ENCODE data around the gene PEX5. TPM values are rescaled to one million over a fixed set of nuclear protein-coding genes. Genes with fewer than 3 reads are reported as not detected.

Gene PEX5
- 10 to 100 TPM; 66.8 to 96.9 (median 71.1) TPM for total RNA-seq

DNA sequence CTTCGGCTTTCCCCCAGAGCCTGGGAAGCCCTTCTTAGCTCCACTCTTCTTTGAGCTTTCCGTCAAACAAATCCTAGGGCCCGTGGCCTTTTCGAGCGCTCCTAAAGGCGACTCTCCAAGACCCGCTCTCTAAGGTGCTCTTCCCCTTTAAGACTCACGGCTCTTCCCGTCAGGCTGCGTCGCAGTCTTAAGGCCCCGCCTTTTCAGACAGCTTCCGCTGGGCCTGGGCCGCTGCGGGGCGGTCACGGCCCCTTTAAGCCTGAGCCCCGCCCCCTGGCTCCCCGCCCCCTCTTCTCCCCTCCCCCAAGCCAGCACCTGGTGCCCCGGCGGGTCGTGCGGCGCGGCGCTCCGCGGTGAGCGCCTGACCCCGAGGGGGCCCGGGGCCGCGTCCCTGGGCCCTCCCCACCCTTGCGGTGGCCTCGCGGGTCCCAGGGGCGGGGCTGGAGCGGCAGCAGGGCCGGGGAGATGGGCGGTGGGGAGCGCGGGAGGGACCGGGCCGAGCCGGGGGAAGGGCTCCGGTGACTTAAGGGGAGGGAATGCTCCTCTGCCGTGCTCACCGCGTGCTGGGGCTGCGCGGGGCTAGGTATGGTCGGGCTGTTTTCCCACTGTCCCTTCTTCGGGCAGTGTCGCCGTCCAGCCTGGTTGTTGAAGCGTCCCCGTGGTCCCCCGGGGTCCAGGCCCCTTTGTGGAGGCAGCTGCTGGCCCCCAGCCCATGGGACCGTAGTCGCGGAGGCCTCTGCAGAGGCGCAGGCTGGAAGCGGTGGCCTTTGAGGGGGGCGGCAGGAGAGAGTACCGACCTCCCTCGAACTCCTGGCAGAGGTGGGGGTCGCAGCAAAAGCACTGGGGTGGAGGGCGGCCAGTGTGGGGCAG lies at the start of gene PEX5:
PEX5 (plus strand) TSS at position 289 of the 870 bp plus-strand sequence. CDS start 692 bp downstream, outside the sequence.
- ATAC-seq: peak; percentile 95 to 96
- TF ChIP-seq POLR2A (IDR thresholded peaks at IDR 0.05): peak; percentile 52 to 65
- TF ChIP-seq, protein P1, sequence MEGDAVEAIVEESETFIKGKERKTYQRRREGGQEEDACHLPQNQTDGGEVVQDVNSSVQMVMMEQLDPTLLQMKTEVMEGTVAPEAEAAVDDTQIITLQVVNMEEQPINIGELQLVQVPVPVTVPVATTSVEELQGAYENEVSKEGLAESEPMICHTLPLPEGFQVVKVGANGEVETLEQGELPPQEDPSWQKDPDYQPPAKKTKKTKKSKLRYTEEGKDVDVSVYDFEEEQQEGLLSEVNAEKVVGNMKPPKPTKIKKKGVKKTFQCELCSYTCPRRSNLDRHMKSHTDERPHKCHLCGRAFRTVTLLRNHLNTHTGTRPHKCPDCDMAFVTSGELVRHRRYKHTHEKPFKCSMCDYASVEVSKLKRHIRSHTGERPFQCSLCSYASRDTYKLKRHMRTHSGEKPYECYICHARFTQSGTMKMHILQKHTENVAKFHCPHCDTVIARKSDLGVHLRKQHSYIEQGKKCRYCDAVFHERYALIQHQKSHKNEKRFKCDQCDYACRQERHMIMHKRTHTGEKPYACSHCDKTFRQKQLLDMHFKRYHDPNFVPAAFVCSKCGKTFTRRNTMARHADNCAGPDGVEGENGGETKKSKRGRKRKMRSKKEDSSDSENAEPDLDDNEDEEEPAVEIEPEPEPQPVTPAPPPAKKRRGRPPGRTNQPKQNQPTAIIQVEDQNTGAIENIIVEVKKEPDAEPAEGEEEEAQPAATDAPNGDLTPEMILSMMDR (IDR thresholded peaks at IDR 0.05 in 4 of 5, conservative IDR thresholded peaks at IDR 0.05 in 1 of 5): no peak
- Histone ChIP-seq H3K9me3 (no peaks in the 10 kb centered on the region), H3K27ac (peak within 1 kb of the TSS; percentile 90 to 96 (median 94)), H3K4me3 (peak within 1 kb of the TSS; percentile 82 to 96 (median 82)), H3K27me3 (no peaks in the 10 kb centered on the region), H3K4me1 (peaks cover 20 to 21% of the 10 kb centered on the region in 2 donors), H3K36me3 (peaks cover 0 to 17% of the 10 kb centered on the region in 2 donors)
- in situ Hi-C loops (cut with MboI; ENCODE audit: low sequenced_read_pairs in 4 of 4): loop anchor here in 2 of 4 donors (25.0 kb wide), 1 partner anchor 848 kb away; the partner anchor contains the start of gene FOXJ2 (in 2 of the 2)
- peak; percentile 82 to 92 for DNase-seq
- intact Hi-C loops (cut with DNase I; ENCODE audit: low total_unique reads): loop anchor here (2.0 to 5.0 kb wide), 2 partner anchors 47 to 317 kb away; partner anchors contain the start of gene SPSB2

DNA sequence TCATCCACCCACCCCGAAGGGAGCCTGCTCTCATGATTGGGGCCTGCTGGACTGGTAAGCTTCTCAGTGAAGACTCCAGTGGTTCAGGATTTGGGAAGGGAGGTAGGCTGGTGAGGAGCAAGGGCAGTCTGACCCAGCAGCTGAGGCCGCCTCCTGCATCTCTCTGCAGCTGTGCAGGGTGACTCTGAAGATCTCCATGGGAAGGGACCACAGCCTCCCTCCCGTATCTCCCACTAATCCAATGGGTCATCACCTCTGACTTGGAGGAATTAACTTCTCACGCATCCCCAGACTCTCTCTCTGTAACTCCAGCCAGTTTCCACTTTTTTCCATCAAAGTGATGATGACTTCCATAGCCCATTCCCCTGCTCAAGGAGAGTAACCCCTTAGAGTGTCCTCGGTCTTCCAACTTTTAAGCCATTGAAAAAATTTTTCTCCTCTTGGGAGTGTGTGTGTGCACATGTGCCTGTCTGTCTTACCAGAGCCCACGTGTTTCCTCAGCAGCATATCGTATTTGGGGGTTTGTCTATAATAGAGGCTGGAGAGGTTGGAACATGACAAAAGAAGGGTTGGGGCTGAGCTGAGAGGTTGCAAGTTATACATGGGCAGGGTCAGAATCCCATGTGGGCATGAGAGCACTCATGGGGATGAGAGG lies 48.0 kb upstream of the PEX5 start:
- H3K36me3 ChIP-seq: no peaks in the 10 kb centered on the region
- no peak overlapping the region for H3K4me3 ChIP-seq
- in situ Hi-C loops (cut with MboI; ENCODE audit: low sequenced_read_pairs in 4 of 4): no loop called here
- ATAC-seq: no peak
- no peaks in the 10 kb centered on the region for H3K9me3 ChIP-seq
- H3K4me1 ChIP-seq: no peaks in the 10 kb centered on the region
- no peak for DNase-seq
- no peaks in the 10 kb centered on the region for H3K27me3 ChIP-seq
- TF ChIP-seq, protein P1 (IDR thresholded peaks at IDR 0.05 in 4 of 5, conservative IDR thresholded peaks at IDR 0.05 in 1 of 5): no peak
- TF ChIP-seq POLR2A (IDR thresholded peaks at IDR 0.05): no peak
- no peak overlapping the region for H3K27ac ChIP-seq
- intact Hi-C loops (cut with DNase I; ENCODE audit: low total_unique reads): loop anchor here (5.0 kb wide), 1 partner anchor 46 kb away; the partner anchor contains the start of gene PEX5

DNA sequence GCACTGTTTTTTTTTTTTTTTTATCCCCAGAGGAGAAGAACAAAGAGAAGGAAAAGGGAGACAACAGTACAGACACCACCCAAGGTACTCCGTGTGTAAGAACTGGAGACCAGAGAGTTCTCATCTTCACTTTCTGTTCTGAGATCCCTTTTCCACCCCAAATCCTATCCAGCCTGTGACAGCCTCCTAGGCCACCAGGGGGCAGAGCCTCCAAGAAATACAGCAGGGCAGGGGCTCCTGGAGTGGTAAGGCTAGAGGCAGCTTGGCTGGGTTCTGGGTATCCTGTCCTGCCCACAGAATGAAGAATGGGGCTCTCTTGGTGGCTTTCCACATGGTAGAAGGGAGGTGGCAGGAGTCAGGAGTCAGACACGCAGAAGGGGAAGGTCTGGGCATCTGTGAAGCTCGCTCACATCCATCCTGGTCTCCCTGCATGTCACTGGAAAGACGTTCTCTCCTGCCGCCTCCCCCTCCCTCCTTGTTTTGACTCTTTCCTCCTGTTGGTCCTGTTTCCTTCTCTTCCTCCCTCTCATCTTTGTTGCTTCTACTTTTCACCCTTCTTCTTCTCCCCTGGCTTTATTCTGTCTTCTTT lies 47.3 kb upstream of the PEX5 start:
- H3K36me3 ChIP-seq: no peaks in the 10 kb centered on the region
- no peak overlapping the region for H3K4me3 ChIP-seq
- no peaks in the 10 kb centered on the region for H3K4me1 ChIP-seq
- TF ChIP-seq POLR2A (IDR thresholded peaks at IDR 0.05): no peak
- TF ChIP-seq, protein P1 (IDR thresholded peaks at IDR 0.05 in 4 of 5, conservative IDR thresholded peaks at IDR 0.05 in 1 of 5): peak in 4 of 5 experiments; percentile 50 to 61 (median 55)
- peak in 1 of 2 donors; percentile 44 for ATAC-seq
- H3K27ac ChIP-seq: no peak overlapping the region
- intact Hi-C loops (cut with DNase I; ENCODE audit: low total_unique reads) (loop anchor here (5.0 kb wide), 1 partner anchor 45 kb away; the partner anchor contains the start of gene PEX5), in situ Hi-C loops (cut with MboI; ENCODE audit: low sequenced_read_pairs in 4 of 4) (no loop called here)
- no peaks in the 10 kb centered on the region for H3K27me3 ChIP-seq
- no peaks in the 10 kb centered on the region for H3K9me3 ChIP-seq
- no peak for DNase-seq

DNA sequence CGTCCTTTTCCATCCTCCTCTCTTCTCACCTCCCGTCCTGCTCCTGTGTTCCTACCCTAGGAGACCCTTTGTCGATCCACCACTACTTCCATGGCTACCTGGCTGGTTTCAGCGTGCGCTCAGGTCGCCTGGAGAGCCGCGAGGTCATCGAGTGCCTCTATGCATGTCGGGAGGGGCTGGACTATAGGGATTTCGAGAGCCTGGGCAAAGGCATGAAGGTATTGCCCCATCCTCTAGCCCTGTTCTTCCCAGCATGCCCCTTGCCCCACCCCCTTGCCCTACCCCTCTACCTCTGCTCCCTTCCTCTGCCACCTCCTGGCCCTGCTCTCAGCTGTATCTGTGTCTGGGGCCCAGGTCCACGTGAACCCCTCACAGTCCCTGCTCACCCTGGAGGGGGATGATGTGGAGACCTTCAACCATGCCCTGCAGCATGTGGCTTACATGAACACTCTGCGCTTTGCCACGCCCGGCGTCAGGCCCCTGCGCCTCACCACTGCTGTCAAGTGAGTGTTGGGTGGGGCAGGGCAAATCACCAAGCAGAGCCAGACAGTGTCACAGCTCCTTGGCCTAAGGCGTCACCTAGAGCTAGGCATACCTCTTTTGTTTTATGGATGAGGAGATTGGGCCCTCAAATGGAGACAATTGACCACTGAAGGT lies 46.5 kb upstream of the PEX5 start:
- in situ Hi-C loops (cut with MboI; ENCODE audit: low sequenced_read_pairs in 4 of 4) (no loop called here), intact Hi-C loops (cut with DNase I; ENCODE audit: low total_unique reads) (loop anchor here (5.0 kb wide), 1 partner anchor 44 kb away; the partner anchor contains the start of gene PEX5)
- DNase-seq (no peak), ATAC-seq (no peak)
- Histone ChIP-seq H3K36me3 (no peaks in the 10 kb centered on the region), H3K27me3 (no peaks in the 10 kb centered on the region), H3K27ac (no peak overlapping the region), H3K9me3 (no peaks in the 10 kb centered on the region), H3K4me1 (no peaks in the 10 kb centered on the region), H3K4me3 (no peak overlapping the region)
- TF ChIP-seq, protein P1 (IDR thresholded peaks at IDR 0.05 in 4 of 5, conservative IDR thresholded peaks at IDR 0.05 in 1 of 5): no peak
- TF ChIP-seq POLR2A (IDR thresholded peaks at IDR 0.05): no peak
